Activated B cell treated with CpG ODN at 0.5 μM for 24 hours (primary cell): ENCODE measurements around the gene RAD21L1. TPM values are rescaled to one million over a fixed set of nuclear protein-coding genes. Genes with fewer than 3 reads are reported as not detected.
"Not testable (repeated sequence)": the region's sequence is repeated elsewhere in the genome, so short reads cannot be mapped to it uniquely, and the experiment has no call there.

Experiments used
- ATAC-seq: fragments of 200-7000 bp; cut with Tn5 transposase; one replicate; pipeline ENCODE4 v1.10.0; 2021; ENCODE audit warnings: low read depth, mild to moderate bottlenecking, moderate library complexity
- CTCF ChIA-PET: fragments of 350-600 bp; sonication (Branson Sonifier 250); formaldehyde crosslinking; loops from one replicate; lab custom pipeline; 2021; ENCODE audit warnings: antibody characterized with exemption; lab: Charles Lee
- POLR2A ChIA-PET: fragments of 350-600 bp; sonication (Branson Sonifier 250); formaldehyde crosslinking; loops from one replicate; lab custom pipeline; 2021; ENCODE audit warnings: antibody characterized with exemption; lab: Charles Lee
- DNase-seq: peaks from one replicate; pipeline ENCODE4 v3.0.0; 2022
- H3K27ac Mint-ChIP-seq: one replicate; pipeline ENCODE4 v1.8.0; 2020; ENCODE audit warnings: mixed read lengths
- H3K27me3 Mint-ChIP-seq: one replicate; pipeline ENCODE4 v1.8.0; 2021; ENCODE audit warnings: mixed read lengths
- H3K36me3 Mint-ChIP-seq: one replicate; pipeline ENCODE4 v1.8.0; 2021; ENCODE audit warnings: low read depth, mixed read lengths
- H3K4me1 Mint-ChIP-seq: one replicate; pipeline ENCODE4 v1.8.0; 2021; ENCODE audit warnings: mixed read lengths
- H3K4me3 Mint-ChIP-seq: one replicate; pipeline ENCODE4 v1.8.0; 2020; ENCODE audit warnings: mild to moderate bottlenecking, mixed read lengths
- H3K9me3 Mint-ChIP-seq: one replicate; pipeline ENCODE4 v1.8.0; 2020; ENCODE audit warnings: mixed read lengths
- CTCF ChIP-seq: fragments of 200-600 bp; IDR thresholded peaks from one replicate; pipeline ENCODE4 v1.8.0; 2022; ENCODE audit warnings: antibody characterized with exemption, mild to moderate bottlenecking
- intact Hi-C: fragments of 100-400 bp; cut with micrococcal nuclease; formaldehyde crosslinking; loops from one replicate; pipeline ENCODE4 v1.15.1; 2024
- total RNA-seq: library from RNA; stranded (reverse); gene quantifications from 2 replicates; pipeline ENCODE4 v1.2.3, GENCODE V29; 2022

The RAD21L1 gene
- total RNA-seq, 1 donor from 2014 or later, result not detected

GRCh38 chr20:1242099-1242498 lies 16.3 kb downstream of the RAD21L1 start:
- H3K4me1 Mint-ChIP-seq, result no peaks in the 10 kb centered on the region
- DNase-seq (no peak), ATAC-seq (no peak)
- CTCF ChIA-PET, result no interaction called here
- H3K27me3 Mint-ChIP-seq, result peaks cover 18% of the 10 kb centered on the region
- no peaks in the 10 kb centered on the region for H3K36me3 Mint-ChIP-seq
- TF ChIP-seq CTCF, result no peak
- intact Hi-C loops, result no loop called here
- no peaks in the 10 kb centered on the region for H3K9me3 Mint-ChIP-seq
- H3K27ac Mint-ChIP-seq, result no peak overlapping the region
- H3K4me3 Mint-ChIP-seq, result no peak overlapping the region
- POLR2A ChIA-PET, result no interaction called here

- Mint-ChIP-seq H3K9me3 (no peaks in the 10 kb centered on the region), H3K27me3 (peaks cover 18% of the 10 kb centered on the region), H3K27ac (no peak overlapping the region), H3K4me3 (no peak overlapping the region), H3K4me1 (no peaks in the 10 kb centered on the region), H3K36me3 (no peaks in the 10 kb centered on the region)
- DNase-seq, result no peak
- ChIA-PET POLR2A (no interaction called here), CTCF (no interaction called here)
- intact Hi-C loops, result no loop called here
- TF ChIP-seq CTCF, result no peak
- no peak for ATAC-seq
Observed at GRCh38 chr20:1242530-1242929, 16.7 kb downstream of the RAD21L1 start.

GRCh38 chr20:1245578-1245977 lies 19.7 kb downstream of the RAD21L1 start:
- Mint-ChIP-seq H3K4me1 (no peaks in the 10 kb centered on the region), H3K36me3 (no peaks in the 10 kb centered on the region), H3K27me3 (peaks cover 12% of the 10 kb centered on the region), H3K9me3 (no peaks in the 10 kb centered on the region), H3K27ac (no peak overlapping the region), H3K4me3 (no peak overlapping the region)
- POLR2A ChIA-PET, result no interaction called here
- TF ChIP-seq CTCF, result no peak
- intact Hi-C loops, result no loop called here
- CTCF ChIA-PET, result no interaction called here
- ATAC-seq (no peak), DNase-seq (no peak)

GRCh38 chr20:1247689-1248088 lies 21.8 kb downstream of the RAD21L1 start:
- POLR2A ChIA-PET, result no interaction called here
- TF ChIP-seq CTCF, result no peak
- Mint-ChIP-seq H3K9me3 (no peaks in the 10 kb centered on the region), H3K36me3 (no peaks in the 10 kb centered on the region), H3K4me3 (no peak overlapping the region), H3K27ac (no peak overlapping the region), H3K4me1 (no peaks in the 10 kb centered on the region), H3K27me3 (peaks cover 4% of the 10 kb centered on the region)
- ATAC-seq, result no peak
- CTCF ChIA-PET, result no interaction called here
- intact Hi-C loops, result no loop called here
- no peak for DNase-seq

GRCh38 chr20:1250282-1250681 lies 24.4 kb downstream of the RAD21L1 start:
- H3K4me3 Mint-ChIP-seq, intact Hi-C loops, H3K36me3 Mint-ChIP-seq, H3K27ac Mint-ChIP-seq, DNase-seq, CTCF ChIA-PET, H3K4me1 Mint-ChIP-seq, POLR2A ChIA-PET, ATAC-seq, H3K9me3 Mint-ChIP-seq: not testable (repeated sequence)
- peaks cover 10% of the 10 kb centered on the region for H3K27me3 Mint-ChIP-seq

- no peak for DNase-seq
- no peak overlapping the region for H3K4me3 Mint-ChIP-seq
- no peak for TF ChIP-seq CTCF
- intact Hi-C loops, result no loop called here
- no peak overlapping the region for H3K27ac Mint-ChIP-seq
- H3K36me3 Mint-ChIP-seq, result no peaks in the 10 kb centered on the region
- H3K4me1 Mint-ChIP-seq, result no peaks in the 10 kb centered on the region
- H3K9me3 Mint-ChIP-seq, result no peaks in the 10 kb centered on the region
- ChIA-PET POLR2A (no interaction called here), CTCF (no interaction called here)
- no peak for ATAC-seq
- peaks cover 21% of the 10 kb centered on the region for H3K27me3 Mint-ChIP-seq
Observed at GRCh38 chr20:1252416-1252815, 26.6 kb downstream of the RAD21L1 start.
